ENCODE data around the gene CUL7. TPM values are rescaled to one million over a fixed set of nuclear protein-coding genes. Genes with fewer than 3 reads are reported as not detected.
"Not testable (repeated sequence)": the region's sequence is repeated elsewhere in the genome, so short reads cannot be mapped to it uniquely, and the experiment has no call there.

The CUL7 gene
- total and polyA plus RNA-seq, 2 experiments from 2014 or later: 21.8 to 54.1 TPM

DNA sequence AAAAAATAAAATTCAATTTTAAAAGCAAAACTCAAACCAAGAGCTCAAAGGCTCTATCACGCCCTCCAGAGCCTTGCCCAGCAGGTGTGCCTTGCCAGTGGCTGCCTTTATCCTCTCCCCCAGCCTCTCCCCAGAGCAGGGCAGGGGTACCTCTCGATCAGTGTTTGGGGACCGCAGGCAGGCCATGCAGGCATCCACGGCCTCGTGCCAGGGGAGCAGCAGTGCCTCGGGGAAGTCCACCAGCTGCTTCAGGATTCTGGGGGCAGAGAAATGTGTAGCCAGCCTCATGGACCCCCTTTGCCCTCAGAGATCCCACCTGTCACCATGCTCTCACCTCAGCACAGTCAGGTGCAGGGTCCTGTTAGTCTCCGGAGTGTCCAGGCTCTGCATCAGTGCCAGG lies 5.7 kb downstream of the CUL7 start:
- Histone ChIP-seq H3K4me3 (no peak overlapping the region), H3F3A (ENCODE audit: insufficient read depth) (no peaks in the 10 kb centered on the region), H3K9me2 (ENCODE audit: insufficient read depth) (no peaks in the 10 kb centered on the region), H3K4me1 (ENCODE audit: insufficient read depth) (peaks cover 24% of the 10 kb centered on the region), H3K9me3 (ENCODE audit: low read depth) (no peaks in the 10 kb centered on the region), H3K4me2 (ENCODE audit: unreplicated experiment) (no peak overlapping the region), H3K36me3 (ENCODE audit: low read depth) (peaks cover 19% of the 10 kb centered on the region; the same call in 1 of the 2 replicates), H3K27ac (no peak overlapping the region), H3K27me3 (replicated peaks; ENCODE audit: insufficient read depth) (no peaks in the 10 kb centered on the region), H3K79me2 (ENCODE audit: insufficient read depth) (peaks cover 31% of the 10 kb centered on the region), H4K20me1 (ENCODE audit: insufficient read depth) (no peaks in the 10 kb centered on the region), H2AFZ (no peak overlapping the region), H3K9ac (no peak overlapping the region)
- WGBS, 2 experiments (ENCODE audit: low coverage in 1 of 2, low lambda C conversion rate in 2 of 2, missing lambda C conversion rate in 2 of 2): 94 to 97% methylated on average over 7 of the region's 7 CpGs
- in situ Hi-C loops (cut with MboI): no loop called here
- DNase-seq: no peak
- TF ChIP-seq EZH2phosphoT487 (IDR thresholded peaks at IDR 0.05; ENCODE audit: insufficient read depth, low read depth) (no peak), EZH2 (IDR thresholded peaks at IDR 0.05; ENCODE audit: insufficient read depth, poor library complexity, severe bottlenecking) (no peak)

DNA sequence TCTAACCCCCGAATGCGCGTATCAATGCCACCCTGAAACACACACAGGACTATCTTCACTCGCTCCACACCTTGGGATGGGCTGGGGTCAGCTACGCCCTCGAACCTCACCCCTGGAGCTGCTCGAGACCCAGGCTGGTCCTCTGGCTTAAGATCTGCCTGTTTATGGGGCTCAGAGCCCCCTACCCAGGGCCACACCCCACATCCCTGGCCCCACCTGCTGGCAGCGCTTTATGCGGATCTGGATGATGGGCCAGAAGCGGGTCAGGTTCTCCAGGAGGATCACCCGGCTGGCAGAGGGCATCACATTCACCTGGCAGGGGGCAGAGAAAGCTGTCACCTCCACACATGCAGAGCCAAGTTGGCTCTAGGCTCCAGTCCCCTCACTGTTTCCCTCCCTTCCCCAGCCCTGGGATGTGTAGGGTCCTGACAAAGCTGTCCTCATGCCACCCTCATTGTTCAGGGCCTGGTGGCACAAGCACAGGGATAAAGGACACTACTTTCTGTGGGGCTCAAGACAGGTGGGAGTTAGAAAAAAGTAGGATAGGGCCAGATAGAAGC lies 8.2 kb downstream of the CUL7 start:
- in situ Hi-C loops (cut with MboI): no loop called here

DNA sequence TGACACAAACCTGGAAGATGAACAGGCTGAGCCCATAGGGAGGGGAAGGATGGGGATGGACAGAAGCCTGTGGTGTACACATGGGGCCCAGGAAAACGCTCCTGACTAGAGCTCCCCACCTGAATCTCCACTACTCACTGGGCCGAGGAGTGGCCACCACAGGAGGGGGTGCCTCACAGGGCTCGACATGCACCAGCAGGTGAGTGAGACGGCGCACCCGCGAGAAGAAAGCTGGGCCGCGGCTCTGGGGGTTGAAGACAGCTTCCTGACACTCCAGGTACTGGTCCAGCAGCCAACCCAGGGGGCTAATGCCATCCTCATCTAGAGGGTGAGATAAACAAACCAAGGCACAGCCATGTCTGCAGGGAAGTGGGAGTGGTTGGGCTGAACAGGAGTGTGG lies 10.3 kb downstream of the CUL7 start:
- H3K9me3 ChIP-seq (ENCODE audit: low read depth): no peaks in the 10 kb centered on the region
- peaks cover 18% of the 10 kb centered on the region; the same call in 1 of the 2 replicates for H3K36me3 ChIP-seq (ENCODE audit: low read depth)
- WGBS, 2 experiments (ENCODE audit: low coverage in 1 of 2, low lambda C conversion rate in 2 of 2, missing lambda C conversion rate in 2 of 2): 89 to 95% methylated on average over 9 of the region's 9 CpGs
- no peaks in the 10 kb centered on the region for H4K20me1 ChIP-seq (ENCODE audit: insufficient read depth)
- no peak for DNase-seq
- H3K27ac ChIP-seq: no peak overlapping the region
- no peaks in the 10 kb centered on the region for H3K9me2 ChIP-seq (ENCODE audit: insufficient read depth)
- H3K4me3 ChIP-seq: no peak overlapping the region
- no peak overlapping the region for H2AFZ ChIP-seq
- H3F3A ChIP-seq (ENCODE audit: insufficient read depth): no peaks in the 10 kb centered on the region
- H3K9ac ChIP-seq: no peak overlapping the region
- no peaks in the 10 kb centered on the region for H3K79me2 ChIP-seq (ENCODE audit: insufficient read depth)
- in situ Hi-C loops (cut with MboI): no loop called here
- no peak for TF ChIP-seq EZH2 (IDR thresholded peaks at IDR 0.05; ENCODE audit: insufficient read depth, poor library complexity, severe bottlenecking)
- no peak for TF ChIP-seq EZH2phosphoT487 (IDR thresholded peaks at IDR 0.05; ENCODE audit: insufficient read depth, low read depth)
- no peaks in the 10 kb centered on the region for H3K27me3 ChIP-seq (replicated peaks; ENCODE audit: insufficient read depth)
- no peak overlapping the region for H3K4me2 ChIP-seq (ENCODE audit: unreplicated experiment)
- H3K4me1 ChIP-seq (ENCODE audit: insufficient read depth): no peaks in the 10 kb centered on the region

More for the DNA sequence above, 8.2 kb downstream of the CUL7 start:
- H3K9me3 ChIP-seq (ENCODE audit: low read depth): no peaks in the 10 kb centered on the region
- H2AFZ ChIP-seq: no peak overlapping the region
- WGBS, 2 experiments (ENCODE audit: low coverage in 1 of 2, low lambda C conversion rate in 2 of 2, missing lambda C conversion rate in 2 of 2): 87 to 92% methylated on average over 11 of the region's 11 CpGs
- H4K20me1 ChIP-seq (ENCODE audit: insufficient read depth): no peaks in the 10 kb centered on the region
- no peaks in the 10 kb centered on the region for H3K27me3 ChIP-seq (replicated peaks; ENCODE audit: insufficient read depth)
- H3K36me3 ChIP-seq (ENCODE audit: low read depth): peaks cover 26% of the 10 kb centered on the region; the same call in 1 of the 2 replicates
- peaks cover 5% of the 10 kb centered on the region for H3K79me2 ChIP-seq (ENCODE audit: insufficient read depth)
- no peaks in the 10 kb centered on the region for H3F3A ChIP-seq (ENCODE audit: insufficient read depth)
- H3K4me2 ChIP-seq (ENCODE audit: unreplicated experiment): no peak overlapping the region
- no peak overlapping the region for H3K27ac ChIP-seq
- H3K4me3 ChIP-seq: no peak overlapping the region
- TF ChIP-seq EZH2 (IDR thresholded peaks at IDR 0.05; ENCODE audit: insufficient read depth, poor library complexity, severe bottlenecking) (no peak), EZH2phosphoT487 (IDR thresholded peaks at IDR 0.05; ENCODE audit: insufficient read depth, low read depth) (no peak)
- H3K9me2 ChIP-seq (ENCODE audit: insufficient read depth): no peaks in the 10 kb centered on the region
- H3K9ac ChIP-seq: no peak overlapping the region
- no peak for DNase-seq
- H3K4me1 ChIP-seq (ENCODE audit: insufficient read depth): peaks cover under 1% of the 10 kb centered on the region; the same call in 1 of the 2 replicates

DNA sequence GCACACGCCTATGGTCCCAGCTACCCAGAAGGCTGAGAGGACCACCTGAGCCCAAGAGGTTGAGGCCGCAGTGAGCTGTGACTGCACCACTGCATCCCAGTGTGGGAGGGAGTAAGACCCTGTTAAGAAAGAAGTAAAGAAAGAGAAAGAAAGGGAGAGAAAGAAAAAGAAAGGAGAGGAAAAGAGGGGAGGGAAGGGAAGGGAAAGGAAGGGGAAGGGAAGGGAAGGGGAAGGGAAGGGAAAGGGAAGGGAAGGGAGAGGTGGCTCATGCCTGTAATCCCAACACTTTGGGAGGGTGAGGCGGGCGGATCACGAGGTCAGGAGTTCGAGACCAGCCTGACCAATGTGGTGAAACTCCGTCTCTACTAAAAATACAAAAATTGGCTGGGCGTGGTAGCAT lies 12.2 kb downstream of the CUL7 start:
- 82 to 88% methylated on average over 8 of the region's 8 CpGs for WGBS, 2 experiments (ENCODE audit: low coverage in 1 of 2, low lambda C conversion rate in 2 of 2, missing lambda C conversion rate in 2 of 2)

More for the DNA sequence above, 12.2 kb downstream of the CUL7 start:
- H3K9me3 ChIP-seq (ENCODE audit: low read depth); H3K27ac ChIP-seq; H3K36me3 ChIP-seq (ENCODE audit: low read depth); in situ Hi-C loops (cut with MboI); H4K20me1 ChIP-seq (ENCODE audit: insufficient read depth); H3K4me3 ChIP-seq; H3F3A ChIP-seq (ENCODE audit: insufficient read depth); H3K4me1 ChIP-seq (ENCODE audit: insufficient read depth); H2AFZ ChIP-seq; DNase-seq; H3K79me2 ChIP-seq (ENCODE audit: insufficient read depth); H3K27me3 ChIP-seq (replicated peaks; ENCODE audit: insufficient read depth); H3K9ac ChIP-seq; H3K4me2 ChIP-seq (ENCODE audit: unreplicated experiment); H3K9me2 ChIP-seq (ENCODE audit: insufficient read depth): not testable (repeated sequence)
